HG02623 (cell line): ENCODE results near the gene MACF1.
"Not testable (repeated sequence)": the region's sequence is repeated elsewhere in the genome, so short reads cannot be mapped to it uniquely, and the experiment has no call there.

Source experiments
- ATAC-seq: cut with Tn5 transposase; IDR thresholded peaks from one replicate; pipeline ENCODE4 v1.9.1; 2021; ENCODE audit warnings: moderate library complexity; ENCODE audit not compliant: unreplicated experiment

MACF1 gene

GRCh38 chr1:39505289-39505688 lies 300.8 kb downstream of the MACF1 start:
- no peak for ATAC-seq

DNA sequence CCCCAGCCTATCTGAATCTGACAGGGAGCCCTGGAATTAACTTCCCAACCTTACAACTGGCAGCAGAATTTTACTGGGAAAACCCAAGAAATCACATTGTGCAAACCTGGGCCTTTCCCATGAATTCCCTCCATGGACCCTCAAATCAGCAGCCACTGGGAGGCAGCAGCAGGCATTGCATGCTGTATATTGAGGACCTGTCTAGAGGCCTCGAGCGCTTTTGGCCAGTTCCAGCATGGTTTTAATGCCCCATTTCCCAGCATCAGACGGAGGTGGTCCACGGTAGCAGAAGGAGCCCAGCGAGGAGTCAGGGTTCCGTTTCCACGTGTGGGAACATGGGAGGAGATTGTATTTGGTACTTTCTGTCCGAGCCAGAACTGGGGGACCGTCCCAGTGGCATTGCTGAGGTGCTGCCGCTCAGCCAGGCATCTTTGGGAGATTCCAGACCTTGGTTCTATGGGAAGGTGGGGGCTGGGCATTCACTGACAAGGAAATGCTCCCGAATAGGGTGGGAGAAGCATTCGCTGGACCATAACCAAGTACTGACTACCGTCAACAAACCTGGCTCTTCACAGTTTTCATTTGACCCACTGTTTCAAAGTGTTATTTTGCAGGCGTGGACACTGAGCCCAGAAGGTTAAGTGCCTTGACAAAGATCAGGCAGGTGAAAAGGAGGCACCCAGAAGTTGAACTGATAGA lies 302.9 kb downstream of the MACF1 start:
- ATAC-seq, result no peak

GRCh38 chr1:39508266-39508665 lies 303.8 kb downstream of the MACF1 start:
- no peak for ATAC-seq

DNA sequence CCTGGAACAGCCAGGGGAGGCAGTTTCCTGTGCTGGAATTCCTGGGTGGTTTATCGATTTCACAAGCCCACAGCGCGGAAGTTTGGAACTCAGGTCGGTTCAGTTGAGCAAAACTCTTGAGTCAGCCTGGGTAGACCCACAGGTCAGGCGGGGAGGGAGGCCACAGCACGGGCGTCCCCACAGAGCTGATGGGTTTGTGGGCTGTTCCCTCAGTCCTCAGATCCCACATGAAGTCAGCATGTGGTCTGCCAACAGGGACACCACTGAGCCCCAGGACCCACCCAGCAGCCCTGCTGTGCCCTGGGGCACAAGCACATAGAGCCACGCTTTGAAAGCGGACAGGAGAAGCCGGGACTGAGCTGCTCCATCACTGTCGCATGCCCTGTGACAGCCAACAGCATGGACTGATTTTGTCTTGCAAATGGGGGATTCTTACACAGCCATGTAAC lies 304.4 kb downstream of the MACF1 start:
- peak; percentile 13 for ATAC-seq

DNA sequence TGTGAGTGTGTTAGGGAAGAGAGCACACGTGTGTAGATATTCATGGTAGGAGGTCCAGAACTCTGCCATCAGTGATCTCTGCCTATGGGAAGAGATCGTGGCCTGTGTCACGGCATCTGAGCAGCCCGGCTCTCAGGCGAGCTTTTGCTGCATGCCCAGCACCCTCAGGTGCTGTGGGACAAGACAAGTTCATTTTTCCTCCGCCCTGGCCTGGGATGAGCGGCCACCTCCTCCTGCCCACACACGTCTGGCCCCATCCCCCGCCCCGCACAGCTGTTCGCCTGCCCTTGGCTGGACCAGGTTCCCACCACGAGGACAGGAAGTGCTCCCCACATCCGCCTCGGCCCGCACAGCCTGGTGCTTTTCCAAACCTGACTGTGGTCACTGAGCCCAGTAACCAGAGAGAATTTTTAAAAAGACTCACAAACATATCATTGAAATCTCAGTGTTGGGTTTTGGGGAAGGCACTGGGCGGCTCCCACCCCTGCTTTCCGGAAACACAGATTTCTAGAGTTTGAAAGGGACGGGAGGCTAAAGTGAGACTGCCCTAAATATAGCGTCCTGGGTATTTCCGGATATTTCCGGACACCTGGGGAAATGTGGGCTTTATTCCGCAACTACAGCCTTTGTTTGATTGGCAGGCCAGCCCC lies 305.0 kb downstream of the MACF1 start:
- peak; percentile 61 for ATAC-seq

GRCh38 chr1:39510570-39511186 lies 306.2 kb downstream of the MACF1 start:
- ATAC-seq, result not testable (repeated sequence)

DNA sequence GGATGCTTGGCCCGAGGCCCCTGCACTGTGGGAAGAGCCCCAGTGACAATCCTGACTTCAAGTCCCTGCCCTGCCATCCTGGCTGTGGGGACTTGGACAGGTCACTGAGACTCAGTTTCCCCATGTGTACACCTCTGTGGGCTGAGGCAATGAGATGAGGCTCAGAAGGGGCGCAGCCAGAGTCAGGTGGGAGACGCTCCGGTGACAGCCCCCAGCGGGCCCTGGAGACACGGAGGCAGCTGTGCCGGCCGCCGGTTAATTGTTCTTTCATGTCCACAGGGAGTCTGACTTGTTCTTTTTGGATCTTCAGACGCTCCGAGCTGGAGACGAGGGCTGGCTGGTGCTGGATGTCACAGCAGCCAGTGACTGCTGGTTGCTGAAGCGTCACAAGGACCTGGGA lies 307.0 kb downstream of the MACF1 start:
- ATAC-seq, result not testable (repeated sequence)

- ATAC-seq, result not testable (repeated sequence)
These were observed 307.8 kb downstream of the MACF1 start for GRCh38 chr1:39512234-39512847.

DNA sequence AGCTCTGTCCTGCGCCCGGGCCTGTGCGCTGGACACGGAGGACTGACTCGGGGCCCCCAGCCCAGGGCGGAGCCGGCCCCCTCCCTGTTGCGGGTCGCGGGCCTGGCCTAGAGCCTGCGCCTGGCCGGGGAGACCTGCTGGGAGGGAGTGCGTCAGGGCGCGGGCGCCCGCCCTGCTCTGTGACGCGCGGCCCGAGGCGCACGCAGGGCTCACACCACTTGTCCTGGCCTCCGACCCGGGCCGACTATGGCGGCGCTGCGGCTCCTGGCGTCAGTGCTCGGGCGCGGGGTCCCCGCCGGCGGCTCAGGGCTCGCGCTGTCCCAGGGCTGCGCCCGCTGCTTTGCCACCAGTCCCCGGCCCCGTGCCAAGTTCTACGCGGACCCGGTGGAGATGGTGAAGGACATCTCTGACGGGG lies 310.2 kb downstream of the MACF1 start:
- not testable (repeated sequence) for ATAC-seq

DNA sequence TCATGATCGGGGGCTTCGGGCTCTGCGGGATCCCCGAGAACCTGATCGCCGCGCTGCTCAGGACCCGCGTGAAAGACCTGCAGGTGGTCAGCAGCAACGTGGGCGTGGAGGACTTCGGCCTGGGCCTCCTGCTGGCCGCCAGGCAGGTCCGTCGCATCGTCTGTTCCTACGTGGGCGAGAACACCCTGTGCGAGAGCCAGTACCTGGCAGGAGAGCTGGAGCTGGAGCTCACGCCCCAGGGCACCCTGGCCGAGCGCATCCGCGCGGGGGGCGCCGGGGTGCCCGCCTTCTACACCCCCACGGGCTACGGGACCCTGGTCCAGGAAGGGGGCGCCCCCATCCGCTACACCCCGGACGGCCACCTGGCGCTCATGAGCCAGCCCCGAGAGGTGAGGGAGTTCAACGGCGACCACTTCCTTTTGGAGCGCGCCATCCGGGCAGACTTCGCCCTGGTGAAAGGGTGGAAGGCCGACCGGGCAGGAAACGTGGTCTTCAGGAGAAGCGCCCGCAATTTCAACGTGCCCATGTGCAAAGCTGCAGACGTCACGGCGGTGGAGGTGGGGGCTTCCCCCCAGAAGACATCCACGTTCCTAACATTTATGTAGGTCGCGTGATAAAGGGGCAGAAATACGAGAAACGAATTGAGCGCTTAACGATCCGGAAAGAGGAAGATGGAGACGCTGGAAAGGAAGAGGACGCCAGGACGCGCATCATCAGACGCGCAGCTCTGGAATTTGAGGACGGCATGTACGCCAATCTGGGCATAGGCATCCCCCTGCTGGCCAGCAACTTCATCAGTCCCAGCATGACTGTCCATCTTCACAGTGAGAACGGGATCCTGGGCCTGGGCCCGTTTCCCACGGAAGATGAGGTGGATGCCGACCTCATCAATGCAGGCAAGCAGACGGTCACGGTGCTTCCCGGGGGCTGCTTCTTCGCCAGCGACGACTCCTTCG lies 310.9 kb downstream of the MACF1 start:
- ATAC-seq, result not testable (repeated sequence)

DNA sequence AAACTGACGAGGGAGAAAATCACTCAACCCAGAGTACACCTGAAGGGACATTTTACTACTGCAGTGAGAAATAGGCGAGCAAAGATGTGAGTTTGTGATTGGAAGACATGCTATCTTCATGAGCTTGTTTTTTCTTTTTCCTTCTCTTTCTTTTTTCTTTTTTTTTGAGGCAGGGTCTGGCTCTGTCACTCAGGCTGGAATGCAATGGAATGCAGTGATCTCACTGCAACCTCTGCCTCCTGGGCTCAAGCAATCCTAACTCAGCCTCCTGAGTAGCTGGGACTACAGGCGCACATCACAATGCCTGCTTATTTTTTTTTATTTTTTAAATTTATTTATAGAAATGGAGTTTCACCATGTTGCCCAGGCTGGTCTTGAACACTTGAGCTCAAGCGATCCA lies 312.3 kb downstream of the MACF1 start:
- ATAC-seq, result not testable (repeated sequence)

DNA sequence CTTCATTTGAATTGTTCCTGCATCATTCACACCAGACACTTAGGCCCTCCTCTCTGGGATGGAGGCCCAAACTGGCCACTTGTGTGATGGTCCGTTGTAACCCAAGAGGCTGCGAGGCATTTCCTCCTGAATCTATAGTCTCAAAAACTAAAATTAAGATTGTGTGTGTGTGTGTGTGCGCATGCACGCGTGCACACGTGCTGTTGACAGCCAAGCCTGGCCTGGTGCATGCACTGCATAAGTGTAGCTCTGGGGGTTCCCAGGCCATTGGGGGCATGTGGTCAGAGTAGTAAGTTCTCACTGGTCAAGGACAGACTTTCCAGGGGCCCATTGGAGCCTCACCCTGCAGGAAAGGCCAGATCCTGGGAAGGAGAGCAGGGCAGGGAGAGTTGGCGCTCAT lies 313.4 kb downstream of the MACF1 start:
- ATAC-seq, result not testable (repeated sequence)

GRCh38 chr1:39519376-39519775 lies 314.9 kb downstream of the MACF1 start:
- not testable (repeated sequence) for ATAC-seq

- not testable (repeated sequence) for ATAC-seq
These were observed 317.7 kb downstream of the MACF1 start for GRCh38 chr1:39522221-39522620.

DNA sequence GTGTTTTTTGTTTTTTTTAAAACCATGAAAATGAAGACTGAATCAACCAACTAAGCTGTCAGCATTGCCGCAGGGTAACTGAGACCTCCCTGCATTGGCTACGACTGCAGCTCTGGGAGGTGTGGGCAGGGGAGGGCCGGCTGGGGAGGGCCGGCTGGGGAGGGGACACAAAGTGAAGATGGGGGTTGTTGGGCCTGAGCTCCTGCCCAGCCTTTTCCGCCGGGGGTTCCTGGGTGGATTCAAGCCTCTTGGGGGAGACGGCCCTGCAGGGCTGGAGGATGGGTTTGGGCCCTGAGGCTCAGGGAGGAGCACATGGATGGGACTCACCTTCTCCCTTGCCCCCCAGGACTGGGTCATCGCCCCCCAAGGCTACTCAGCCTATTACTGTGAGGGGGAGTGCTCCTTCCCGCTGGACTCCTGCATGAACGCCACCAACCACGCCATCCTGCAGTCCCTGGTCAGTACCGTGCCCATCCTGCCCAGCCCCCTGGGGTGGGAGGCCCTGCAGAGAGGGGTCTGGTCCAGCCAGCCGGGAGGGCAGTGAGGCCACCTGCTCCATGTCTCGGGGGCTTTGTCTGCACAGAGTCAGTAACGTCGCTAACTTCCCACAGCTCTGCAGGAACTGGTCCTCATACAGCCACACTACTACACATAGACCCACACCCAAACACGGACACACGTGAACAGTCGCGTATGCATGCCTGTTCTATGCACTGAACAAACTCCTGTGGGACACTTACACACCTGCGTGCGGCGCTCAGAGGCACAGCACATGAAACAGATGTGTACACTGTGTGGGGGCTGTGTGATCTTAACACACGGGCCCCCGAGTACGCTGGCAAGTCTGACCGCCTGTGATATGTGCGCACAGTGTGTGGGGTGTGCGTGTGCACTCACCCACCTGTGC lies 318.4 kb downstream of the MACF1 start:
- ATAC-seq, result no peak

- no peak for ATAC-seq
These were observed 319.7 kb downstream of the MACF1 start for GRCh38 chr1:39524171-39524570.

DNA sequence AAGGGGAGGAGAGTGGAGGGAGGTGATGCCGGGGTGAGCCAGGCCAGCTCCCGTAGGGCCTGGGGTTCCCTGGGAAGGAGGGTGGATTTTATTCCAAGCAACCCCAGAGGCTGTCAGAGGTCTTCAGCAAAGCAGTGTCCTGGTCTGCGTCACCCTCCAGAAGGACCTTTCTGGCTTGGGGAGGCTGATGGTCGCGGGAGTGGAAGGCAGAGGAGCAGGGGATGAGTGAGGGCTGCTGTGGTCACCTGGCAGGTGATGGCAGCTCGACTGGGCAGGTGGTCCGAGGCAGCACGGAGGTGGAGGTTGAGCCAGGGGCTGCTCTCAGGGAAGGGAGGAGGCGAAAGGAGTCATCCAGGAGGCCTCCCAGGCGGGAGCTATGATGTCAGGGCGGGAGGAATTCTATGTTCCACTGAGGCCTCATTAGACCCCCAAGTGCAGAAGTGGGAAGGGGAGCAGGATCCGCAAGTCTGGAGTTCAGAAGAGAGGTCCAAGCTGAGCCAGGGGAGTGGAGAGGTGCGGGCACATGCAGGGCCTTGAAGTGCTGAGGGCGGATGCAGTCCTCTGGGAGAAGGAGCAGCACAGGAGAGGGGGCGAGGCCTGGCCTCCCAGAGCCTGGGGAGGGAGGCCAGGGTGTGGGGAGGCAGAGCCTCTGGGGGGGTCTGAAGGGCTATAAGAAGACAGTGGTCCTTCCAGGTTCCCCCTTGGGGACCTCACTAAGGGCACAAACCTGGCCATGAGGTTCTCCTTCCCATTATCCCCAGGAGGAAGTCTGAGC lies 320.3 kb downstream of the MACF1 start:
- ATAC-seq, result no peak

DNA sequence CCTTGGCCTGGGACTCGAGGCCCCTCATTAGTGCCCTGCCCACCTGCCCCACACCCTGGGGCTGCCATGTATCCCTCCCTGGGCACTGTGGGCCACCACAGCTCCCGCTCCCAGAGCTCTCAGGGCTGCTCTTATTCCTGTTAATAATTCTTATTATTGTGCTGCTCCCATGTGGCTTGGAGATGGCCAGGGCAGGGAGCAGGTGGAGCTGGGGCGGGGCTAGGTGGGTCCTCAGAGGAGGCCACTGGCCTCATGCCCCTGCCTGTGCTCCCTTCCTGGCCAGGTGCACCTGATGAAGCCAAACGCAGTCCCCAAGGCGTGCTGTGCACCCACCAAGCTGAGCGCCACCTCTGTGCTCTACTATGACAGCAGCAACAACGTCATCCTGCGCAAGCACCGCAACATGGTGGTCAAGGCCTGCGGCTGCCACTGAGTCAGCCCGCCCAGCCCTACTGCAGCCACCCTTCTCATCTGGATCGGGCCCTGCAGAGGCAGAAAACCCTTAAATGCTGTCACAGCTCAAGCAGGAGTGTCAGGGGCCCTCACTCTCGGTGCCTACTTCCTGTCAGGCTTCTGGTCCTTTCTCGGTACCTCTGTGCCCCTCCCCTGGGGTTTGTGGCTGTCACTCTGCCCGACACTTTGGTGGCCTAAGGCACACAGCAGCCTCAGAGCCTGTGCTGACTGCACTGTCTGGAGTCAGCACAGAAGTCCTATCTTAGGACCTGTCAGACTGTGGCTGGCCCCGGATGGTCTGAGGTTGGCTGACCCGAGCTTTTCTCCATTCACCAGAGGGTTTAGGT lies 321.1 kb downstream of the MACF1 start:
- peak; percentile 85 for ATAC-seq
